DOHH2 (cell line): ENCODE measurements around the gene RPRD1A.
"Not testable (repeated sequence)": the region's sequence is repeated elsewhere in the genome, so short reads cannot be mapped to it uniquely, and the experiment has no call there.

ENCODE experiments used
- H3F3A ChIP-seq: fragments of 200-600 bp; sonication (generic), shearing (Covaris generic); 2 replicates; pipeline ENCODE4 v1.6.0; 2016; ENCODE audit warnings: antibody characterized with exemption, mild to moderate bottlenecking; ENCODE audit not compliant: control insufficient read depth, insufficient read depth
- H3K27ac ChIP-seq: fragments of 200-600 bp; sonication (generic); 2 replicates; pipeline ENCODE4 v1.5.1; 2014; ENCODE audit warnings: low read depth, mild to moderate bottlenecking, low read length, moderate library complexity
- H3K27me3 ChIP-seq: fragments of 200-600 bp; sonication (generic); 2 replicates; pipeline ENCODE4 v1.6.1; 2014; ENCODE audit warnings: mild to moderate bottlenecking, low read length, mixed read lengths; ENCODE audit not compliant: control insufficient read depth
- H3K36me3 ChIP-seq: fragments of 200-600 bp; sonication (generic); 2 replicates; pipeline ENCODE4 v1.6.1; 2014; ENCODE audit warnings: mild to moderate bottlenecking, low read length, moderate library complexity, mixed read lengths; ENCODE audit not compliant: control insufficient read depth
- H3K4me1 ChIP-seq: fragments of 200-600 bp; sonication (generic); 2 replicates; pipeline ENCODE4 v1.6.1; 2014; ENCODE audit warnings: mild to moderate bottlenecking, low read length, mixed read lengths; ENCODE audit not compliant: control insufficient read depth
- H3K4me2 ChIP-seq: fragments of 200-600 bp; sonication (generic); 2 replicates; pipeline ENCODE4 v1.6.0; 2014; ENCODE audit warnings: mild to moderate bottlenecking, low read length, moderate library complexity
- H3K4me3 ChIP-seq: fragments of 200-600 bp; sonication (generic); 2 replicates; pipeline ENCODE4 v1.5.1; 2014; ENCODE audit warnings: mild to moderate bottlenecking, low read length, mixed read lengths
- H3K79me2 ChIP-seq: fragments of 200-600 bp; sonication (generic); 2 replicates; pipeline ENCODE4 v1.6.1; 2014; ENCODE audit warnings: mild to moderate bottlenecking, low read length, mixed read lengths; ENCODE audit not compliant: control insufficient read depth
- H3K9me2 ChIP-seq: fragments of 200-600 bp; sonication (generic); replicated peaks from 2 replicates; pipeline ENCODE4 v1.6.1; 2014; ENCODE audit warnings: mild to moderate bottlenecking, low read length, mixed read lengths; ENCODE audit not compliant: control insufficient read depth
- H3K9me3 ChIP-seq: fragments of 200-600 bp; sonication (generic); 2 replicates; pipeline ENCODE4 v1.6.1; 2014; ENCODE audit warnings: antibody characterized with exemption, low read length, mixed read lengths; ENCODE audit not compliant: control insufficient read depth, insufficient read depth
- H4K20me1 ChIP-seq: fragments of 200-600 bp; sonication (generic); 2 replicates; pipeline ENCODE4 v1.6.0; 2014; ENCODE audit warnings: low read depth, mild to moderate bottlenecking, antibody characterized with exemption, low read length, moderate library complexity; ENCODE audit not compliant: control insufficient read depth, insufficient read depth
- CTCF ChIP-seq: fragments of 200-600 bp; sonication (generic); IDR thresholded peaks from one replicate; pipeline ENCODE4 v1.5.1; 2014; ENCODE audit warnings: antibody characterized with exemption, mild to moderate bottlenecking, low read depth, low read length; ENCODE audit not compliant: poor library complexity, severe bottlenecking
- EZH2phosphoT487 ChIP-seq: fragments of 200-600 bp; sonication (generic); IDR thresholded peaks from 2 replicates; pipeline ENCODE4 v1.6.1; 2017; ENCODE audit warnings: borderline replicate concordance, mild to moderate bottlenecking, antibody characterized with exemption, low read length, moderate library complexity, mixed read lengths

RPRD1A gene, protein sequence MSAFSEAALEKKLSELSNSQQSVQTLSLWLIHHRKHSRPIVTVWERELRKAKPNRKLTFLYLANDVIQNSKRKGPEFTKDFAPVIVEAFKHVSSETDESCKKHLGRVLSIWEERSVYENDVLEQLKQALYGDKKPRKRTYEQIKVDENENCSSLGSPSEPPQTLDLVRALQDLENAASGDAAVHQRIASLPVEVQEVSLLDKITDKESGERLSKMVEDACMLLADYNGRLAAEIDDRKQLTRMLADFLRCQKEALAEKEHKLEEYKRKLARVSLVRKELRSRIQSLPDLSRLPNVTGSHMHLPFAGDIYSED

DNA sequence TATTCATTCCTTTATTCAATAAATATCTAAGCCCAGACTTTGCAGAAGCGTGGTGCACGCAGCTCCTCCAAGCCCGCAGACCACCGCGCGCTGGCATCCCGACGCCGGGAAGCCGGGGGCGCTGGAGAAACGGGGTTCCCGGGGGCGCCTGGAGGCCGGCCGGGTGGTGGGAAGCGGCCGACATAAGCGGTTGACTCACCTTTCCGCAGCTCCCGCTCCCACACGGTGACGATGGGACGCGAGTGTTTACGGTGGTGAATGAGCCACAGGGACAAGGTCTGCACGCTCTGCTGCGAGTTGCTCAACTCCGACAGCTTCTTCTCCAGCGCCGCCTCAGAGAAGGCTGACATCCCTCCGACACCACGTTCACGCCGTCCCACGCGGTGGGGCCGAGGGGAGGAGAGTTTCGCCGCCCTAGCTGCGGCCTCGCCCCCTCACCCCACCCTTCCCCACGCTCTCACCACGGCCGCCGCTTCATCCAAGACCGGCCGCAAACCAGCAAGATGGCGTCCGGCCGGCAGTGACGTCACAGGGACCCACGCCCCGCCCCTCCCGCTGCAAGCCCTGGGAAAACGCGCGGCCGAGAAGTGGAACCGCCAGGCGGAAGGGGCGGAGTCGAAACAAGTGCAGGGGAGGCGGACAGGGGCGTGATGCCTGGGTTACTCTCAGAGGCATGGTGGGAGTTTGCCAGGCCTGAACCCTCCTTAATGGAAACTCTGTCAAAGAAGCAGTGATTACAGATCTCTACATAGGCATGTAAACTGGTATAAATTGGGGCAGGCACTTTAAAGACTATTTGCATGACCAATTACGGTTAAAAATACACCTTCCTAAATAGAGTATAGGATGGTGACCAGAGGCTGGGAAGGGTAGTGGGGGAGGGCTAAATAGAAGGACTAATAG lies at the start of gene RPRD1A:
TSS of gene RPRD1A (minus strand) at position 505 of the 903 bp plus-strand sequence. CDS start at position 350, 155 bp downstream.
- Histone ChIP-seq H3K36me3 (peaks cover 26% of the 10 kb centered on the region), H3K9me2 (no peaks in the 10 kb centered on the region), H3K4me3 (peak within 1 kb of the TSS; percentile 98), H3K27ac (peak within 1 kb of the TSS; percentile 77), H4K20me1 (peaks cover 4% of the 10 kb centered on the region; the same call in 1 of the 2 replicates), H3K9me3 (no peaks in the 10 kb centered on the region), H3K4me1 (peaks cover 41% of the 10 kb centered on the region), H3K79me2 (peaks cover 54% of the 10 kb centered on the region), H3K4me2 (peak within 1 kb of the TSS; percentile 72), H3F3A (no peaks in the 10 kb centered on the region), H3K27me3 (no peaks in the 10 kb centered on the region)
- TF ChIP-seq EZH2phosphoT487, result no peak
- no peak for TF ChIP-seq CTCF

DNA sequence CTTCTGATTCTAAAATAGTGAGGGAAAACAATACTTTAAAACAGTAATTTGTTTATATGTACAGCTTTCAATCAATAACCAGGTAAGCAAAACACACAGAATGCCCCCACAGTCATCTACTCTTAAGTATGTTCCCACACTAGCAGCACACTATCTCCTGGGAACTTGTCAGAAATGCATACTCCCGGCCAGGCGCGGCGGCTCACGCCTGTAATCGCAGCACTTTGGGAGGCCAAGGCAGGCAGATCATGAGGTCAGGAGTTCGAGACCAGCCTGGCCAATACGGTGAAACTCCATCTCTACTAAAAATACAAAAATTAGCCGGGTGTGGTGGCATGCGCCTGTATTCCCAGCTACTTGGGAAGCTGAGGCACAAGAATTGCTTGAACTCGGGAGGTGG lies 49.4 kb upstream of the RPRD1A start:
- H3F3A ChIP-seq, H3K4me2 ChIP-seq: not testable (repeated sequence)

GRCh38 chr18:36114738-36115137 lies 47.4 kb upstream of the RPRD1A start:
- no peak overlapping the region for H3K4me3 ChIP-seq
- H4K20me1 ChIP-seq, result no peaks in the 10 kb centered on the region
- no peaks in the 10 kb centered on the region for H3F3A ChIP-seq
- H3K4me1 ChIP-seq, result no peaks in the 10 kb centered on the region
- TF ChIP-seq EZH2phosphoT487 (no peak), CTCF (no peak)
- H3K9me2 ChIP-seq, result no peaks in the 10 kb centered on the region
- no peaks in the 10 kb centered on the region for H3K79me2 ChIP-seq
- no peak overlapping the region for H3K4me2 ChIP-seq
- no peaks in the 10 kb centered on the region for H3K27me3 ChIP-seq
- H3K9me3 ChIP-seq, result no peaks in the 10 kb centered on the region
- H3K27ac ChIP-seq, result no peak overlapping the region
- H3K36me3 ChIP-seq, result peaks cover 38% of the 10 kb centered on the region

More for the DNA sequence above, 49.4 kb upstream of the RPRD1A start:
- not testable (repeated sequence) for H3K4me1 ChIP-seq, H3K4me3 ChIP-seq, H3K9me2 ChIP-seq, H3K27me3 ChIP-seq, H3K9me3 ChIP-seq, H3K27ac ChIP-seq, H3K79me2 ChIP-seq, H4K20me1 ChIP-seq
- peaks cover 45% of the 10 kb centered on the region for H3K36me3 ChIP-seq

- H3K4me3 ChIP-seq, result no peak overlapping the region
- no peaks in the 10 kb centered on the region for H3K27me3 ChIP-seq
- no peaks in the 10 kb centered on the region for H3K9me3 ChIP-seq
- H4K20me1 ChIP-seq, result no peaks in the 10 kb centered on the region
- peaks cover 40% of the 10 kb centered on the region for H3K36me3 ChIP-seq
- H3F3A ChIP-seq, result no peaks in the 10 kb centered on the region
- H3K4me1 ChIP-seq, result no peaks in the 10 kb centered on the region
- no peaks in the 10 kb centered on the region for H3K9me2 ChIP-seq
- H3K27ac ChIP-seq, result no peak overlapping the region
- no peak for TF ChIP-seq EZH2phosphoT487
- TF ChIP-seq CTCF, result no peak
- H3K79me2 ChIP-seq, result no peaks in the 10 kb centered on the region
- no peak overlapping the region for H3K4me2 ChIP-seq
These were observed 46.9 kb upstream of the RPRD1A start for GRCh38 chr18:36114251-36114650.
